NK-92 (cell line): Measurements from ENCODE around the gene MROH7.

Experiments used
- DNase-seq: peaks from one replicate; lab custom pipeline; 2025; ENCODE audit not compliant: unreplicated experiment; lab: John Stamatoyannopoulos, UW

The MROH7 gene

DNA sequence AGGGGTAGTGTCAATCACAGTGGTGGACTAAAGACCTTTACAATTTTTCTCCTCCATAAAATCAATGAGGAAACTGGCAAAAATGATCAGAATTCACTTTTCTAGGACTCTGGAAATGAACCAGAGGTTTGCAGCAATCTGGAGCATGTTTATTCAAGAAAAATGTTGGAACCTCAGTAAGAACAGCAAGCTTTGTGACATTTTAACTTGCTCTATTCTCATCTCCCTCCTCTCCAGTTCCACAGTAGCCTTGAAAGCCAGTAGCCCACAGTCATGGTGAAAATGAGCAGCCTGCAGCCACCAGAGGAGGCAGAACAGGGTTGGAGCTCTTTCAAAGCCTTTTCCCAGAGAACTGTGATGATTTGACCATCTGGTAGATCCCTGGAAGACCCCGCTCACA is 83.2 kb downstream of the MROH7 start:
- DNase-seq = no peak

GRCh38 chr1:54728027-54728426 is 86.4 kb downstream of the MROH7 start:
- no peak for DNase-seq

GRCh38 chr1:54736685-54737084 is 95.1 kb downstream of the MROH7 start:
- DNase-seq = no peak

DNA sequence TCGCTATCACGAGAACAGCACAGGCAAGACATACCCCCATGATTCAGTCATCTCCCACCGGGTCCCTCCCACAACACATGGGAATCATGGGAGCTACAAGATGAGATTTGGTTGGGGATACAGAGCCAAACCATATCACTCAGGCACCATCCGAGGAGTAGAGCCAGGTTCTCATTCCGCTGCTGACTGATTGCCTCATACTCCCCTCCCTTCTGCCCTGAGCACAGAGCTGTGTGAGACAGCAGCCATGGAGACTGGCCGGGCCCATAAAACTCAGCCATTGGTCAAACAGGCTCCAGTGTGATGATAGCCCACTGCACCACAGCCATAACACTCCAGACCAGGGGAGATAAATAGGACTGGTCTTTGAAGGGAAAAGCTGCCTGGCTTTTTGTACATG is 96.7 kb downstream of the MROH7 start:
- no peak for DNase-seq

- no peak for DNase-seq
Measured at GRCh38 chr1:54741531-54741930, 99.9 kb downstream of the MROH7 start.

- DNase-seq = no peak
Measured at GRCh38 chr1:54742282-54742681, 100.7 kb downstream of the MROH7 start.

DNA sequence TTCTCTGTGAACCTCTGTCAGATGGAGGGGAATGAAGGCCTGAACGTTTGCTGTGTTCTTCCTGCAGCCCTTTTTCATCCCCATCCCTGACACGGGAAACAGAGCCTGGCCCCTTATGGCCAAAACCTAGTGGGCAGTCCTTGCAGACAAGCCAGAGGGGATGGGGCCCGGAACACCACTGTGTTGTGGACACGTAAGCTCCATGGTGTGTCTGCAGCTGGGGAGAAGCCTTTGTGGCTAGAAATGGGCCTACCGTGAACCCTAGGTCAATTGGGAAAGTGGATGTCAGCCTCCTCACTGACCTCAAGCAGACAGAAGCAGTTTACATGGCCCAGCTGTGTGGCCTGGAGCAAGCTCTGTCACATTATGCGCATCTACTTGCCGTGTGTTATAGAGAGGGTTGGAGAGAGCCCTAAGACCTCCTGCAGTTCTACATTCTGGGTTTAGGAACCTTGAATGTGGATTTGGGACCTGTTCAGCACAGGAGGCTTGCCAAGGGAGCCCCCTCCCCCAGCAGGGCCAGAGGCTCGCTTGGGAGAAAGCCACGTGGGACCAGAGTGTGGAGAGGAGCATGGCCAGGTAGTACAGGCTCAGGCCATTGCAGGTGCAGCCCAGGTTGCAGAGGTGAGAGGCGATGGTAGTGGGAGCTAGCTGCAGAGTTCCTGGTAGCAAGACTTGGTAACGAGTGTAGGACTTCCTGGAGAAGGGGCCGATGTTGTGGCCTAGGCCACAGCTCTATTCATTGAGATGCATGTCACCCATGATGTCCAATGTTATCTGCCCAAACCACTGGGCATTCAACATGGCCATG is 102.0 kb downstream of the MROH7 start:
- DNase-seq = no peak

GRCh38 chr1:54744696-54745095 is 103.1 kb downstream of the MROH7 start:
- no peak for DNase-seq

DNA sequence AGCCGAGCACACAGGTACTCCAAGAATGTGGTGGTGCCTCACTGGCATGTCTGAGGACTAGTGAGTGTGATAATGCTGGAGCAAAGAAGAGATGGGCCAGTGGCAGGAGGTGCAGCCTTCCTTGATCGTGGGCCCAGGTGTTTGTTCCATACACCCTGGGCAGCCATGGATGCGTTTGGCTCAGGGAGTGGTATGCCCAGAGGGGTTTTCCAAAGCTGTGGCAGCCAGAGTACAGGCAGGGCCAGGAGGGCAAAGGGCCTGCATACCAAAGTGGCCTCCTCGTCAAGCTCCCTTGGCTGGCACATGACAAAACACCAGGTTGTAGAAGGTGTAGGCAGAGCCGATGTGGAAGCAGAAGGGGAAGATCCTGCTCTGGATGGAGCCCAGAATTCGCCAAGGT is 103.7 kb downstream of the MROH7 start:
- no peak for DNase-seq

GRCh38 chr1:54745864-54746263 is 104.3 kb downstream of the MROH7 start:
- no peak for DNase-seq

GRCh38 chr1:54748094-54748835 is 106.7 kb downstream of the MROH7 start:
- no peak for DNase-seq

DNA sequence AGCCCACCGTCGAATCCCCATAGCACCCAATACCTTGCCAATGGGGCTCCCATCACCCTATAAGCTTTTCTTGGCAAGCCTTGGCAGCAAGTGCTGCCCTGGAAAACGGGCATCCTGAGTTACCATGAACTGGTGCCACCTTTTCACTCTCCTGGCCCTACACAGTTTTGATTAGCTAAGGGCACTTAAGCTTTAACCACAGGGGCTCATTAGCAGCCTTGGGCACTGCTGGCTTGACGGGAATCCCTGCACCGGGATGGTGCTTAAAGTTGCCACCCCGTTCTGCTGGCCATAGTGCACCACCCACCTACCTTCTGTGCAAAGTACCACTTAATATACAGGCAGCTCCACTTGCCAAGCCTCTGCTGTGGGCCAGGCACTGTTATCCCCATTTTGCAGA is 109.0 kb downstream of the MROH7 start:
- no peak for DNase-seq

DNA sequence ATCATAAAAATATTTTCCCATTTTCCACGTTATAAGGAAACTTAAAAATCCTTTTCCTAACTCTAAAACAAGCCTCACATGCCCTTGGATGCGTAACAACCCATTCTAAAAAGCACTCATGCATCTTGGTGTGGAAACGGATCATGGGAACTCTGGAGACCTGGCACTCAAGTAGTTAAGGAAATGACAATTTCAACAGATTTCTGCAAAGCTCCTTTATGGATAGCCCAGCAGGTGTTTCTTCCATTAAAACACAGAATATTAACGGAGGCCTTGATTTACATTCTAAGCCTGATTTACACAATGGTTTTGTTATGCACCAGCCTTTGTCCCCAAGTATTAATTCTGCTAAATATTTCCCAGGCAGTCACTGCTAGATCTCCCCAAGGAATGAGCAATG is 109.8 kb downstream of the MROH7 start:
- DNase-seq = no peak

GRCh38 chr1:54754045-54754444 is 112.5 kb downstream of the MROH7 start:
- no peak for DNase-seq

DNA sequence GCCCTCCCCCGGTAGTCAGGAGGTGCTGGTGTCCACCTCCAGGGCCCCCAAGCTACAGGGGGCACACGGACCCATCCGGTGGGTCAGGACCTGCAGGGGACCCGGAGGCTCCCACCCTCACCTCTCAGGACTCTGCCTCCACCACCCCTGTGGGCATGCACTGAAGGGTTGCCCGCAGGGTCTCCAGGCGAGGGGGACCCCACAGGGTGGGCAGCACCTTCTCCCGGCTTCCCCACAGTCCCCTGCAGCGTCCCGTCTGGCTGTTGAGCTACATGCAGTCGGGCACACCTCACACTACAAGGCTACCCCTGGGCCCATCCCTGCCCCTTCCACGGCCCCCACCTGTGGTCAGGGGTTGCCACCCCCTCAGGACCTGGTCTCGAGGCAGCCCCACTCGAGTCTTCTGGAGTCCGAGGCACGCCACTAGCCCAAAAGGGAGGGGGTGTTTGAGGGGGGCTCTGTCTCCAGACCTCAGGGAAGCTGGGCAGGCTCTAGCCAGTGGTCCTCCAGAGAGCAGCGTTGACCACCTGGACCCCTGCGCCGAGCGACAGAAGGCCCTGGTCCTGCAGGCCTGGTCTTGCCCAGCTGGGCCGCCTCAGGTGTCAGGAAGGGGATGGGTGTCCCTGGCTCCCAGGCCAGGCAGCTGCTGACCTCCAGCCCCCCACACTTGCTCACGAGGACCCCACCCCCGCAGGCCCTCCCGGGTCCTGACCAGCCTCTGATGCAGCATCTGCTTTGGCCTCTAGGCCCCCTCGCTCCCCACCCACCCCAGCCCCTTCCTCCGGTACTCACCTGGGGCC is 113.1 kb downstream of the MROH7 start:
- no peak for DNase-seq

- no peak for DNase-seq
Measured at GRCh38 chr1:54757833-54758232, 116.2 kb downstream of the MROH7 start.

DNA sequence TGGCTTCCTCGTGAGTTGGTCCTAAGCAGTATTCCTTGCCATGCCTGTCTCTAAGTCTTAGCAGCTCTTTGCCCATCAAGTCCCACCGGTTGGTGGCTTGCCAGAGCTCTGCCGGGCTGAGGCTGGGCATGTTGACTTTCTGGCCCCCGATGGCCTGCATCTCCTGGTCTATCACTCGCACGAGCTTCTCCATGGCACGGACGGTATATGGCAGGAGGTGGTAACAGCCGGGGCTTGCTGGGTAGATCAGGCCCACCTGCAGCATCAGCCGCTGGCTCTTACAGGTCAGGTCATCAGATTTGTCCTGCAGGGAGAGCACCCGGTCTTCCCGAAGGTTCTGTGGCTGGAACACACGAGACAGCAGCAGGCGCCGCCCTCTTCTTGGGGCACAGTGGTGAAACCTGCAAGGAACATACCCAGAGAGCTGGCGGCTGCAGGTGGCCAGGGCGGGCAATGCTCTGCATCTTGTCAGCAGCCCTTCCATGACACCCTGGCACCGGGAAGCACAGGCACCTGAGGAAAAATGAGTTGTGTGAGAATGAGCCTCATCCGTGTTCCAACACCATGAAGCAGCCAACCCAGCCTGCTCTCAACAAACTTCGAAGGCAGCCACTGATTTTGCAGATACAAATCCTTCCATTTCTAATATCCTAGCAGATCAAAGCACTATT is 117.2 kb downstream of the MROH7 start:
- no peak for DNase-seq
